H9 (cell line): ENCODE results near the gene PRDM2. TPM values are rescaled to one million over a fixed set of nuclear protein-coding genes. Genes with fewer than 3 reads are reported as not detected.

ENCODE experiments used
- DNase-seq: peaks from one replicate; pipeline ENCODE4 v3.0.0-alpha.2; 2017
- H2AFZ ChIP-seq: one replicate; pipeline ENCODE4 v1.6.1; 2013; ENCODE audit warnings: mild to moderate bottlenecking, low read length, control low read depth, moderate library complexity
- H2AK5ac ChIP-seq: 2 replicates; pipeline ENCODE4 v1.6.1; 2013; ENCODE audit warnings: low read length, control low read depth, mixed read lengths; ENCODE audit not compliant: insufficient read length
- H2BK120ac ChIP-seq: one replicate; pipeline ENCODE4 v1.6.1; 2013; ENCODE audit warnings: low read depth, mild to moderate bottlenecking, low read length, control low read depth, inconsistent platforms; ENCODE audit not compliant: poor library complexity, severe bottlenecking
- H2BK12ac ChIP-seq: 2 replicates; pipeline ENCODE4 v1.6.1; 2013; ENCODE audit warnings: low read length, control low read depth, mixed read lengths, low read depth; ENCODE audit not compliant: insufficient read length
- H2BK15ac ChIP-seq: 2 replicates; pipeline ENCODE4 v1.6.1; 2013; ENCODE audit warnings: low read depth, low read length, control low read depth
- H2BK20ac ChIP-seq: one replicate; pipeline ENCODE4 v1.6.1; 2013; ENCODE audit warnings: low read depth, mild to moderate bottlenecking, low read length, control low read depth, inconsistent platforms; ENCODE audit not compliant: poor library complexity, severe bottlenecking
- H2BK5ac ChIP-seq: 2 replicates; pipeline ENCODE4 v1.6.1; 2013; ENCODE audit warnings: low read length, control low read depth, mixed read lengths; ENCODE audit not compliant: insufficient read length
- H3K14ac ChIP-seq: 2 replicates; pipeline ENCODE4 v1.6.1; 2013; ENCODE audit warnings: low read length, control low read depth; ENCODE audit not compliant: insufficient read depth
- H3K18ac ChIP-seq: 2 replicates; pipeline ENCODE4 v1.6.1; 2013; ENCODE audit warnings: low read depth, mild to moderate bottlenecking, mixed read lengths, low read length, control low read depth; ENCODE audit not compliant: insufficient read length
- H3K23ac ChIP-seq: 2 replicates; pipeline ENCODE4 v1.6.1; 2013; ENCODE audit warnings: low read length, control low read depth, mixed read lengths, low read depth; ENCODE audit not compliant: insufficient read length
- H3K23me2 ChIP-seq: 2 replicates; pipeline ENCODE4 v1.6.1; 2013; ENCODE audit warnings: low read depth, mild to moderate bottlenecking, mixed read lengths, low read length, control low read depth; ENCODE audit not compliant: insufficient read length, poor library complexity, severe bottlenecking
- H3K27ac ChIP-seq: 2 replicates; pipeline ENCODE4 v1.5.1; 2013; ENCODE audit warnings: low read length, control low read depth, mixed read lengths, low read depth; ENCODE audit not compliant: insufficient read length
- H3K27me3 ChIP-seq: 2 replicates; pipeline ENCODE4 v1.6.1; 2013; ENCODE audit warnings: low read length, control low read depth, inconsistent platforms; ENCODE audit not compliant: insufficient read depth
- H3K4ac ChIP-seq: 2 replicates; pipeline ENCODE4 v1.6.1; 2013; ENCODE audit warnings: low read depth, mild to moderate bottlenecking, control low read depth, inconsistent platforms, low read length, moderate library complexity
- H3K4me1 ChIP-seq: 2 replicates; pipeline ENCODE4 v1.6.1; 2013; ENCODE audit warnings: low read length, control low read depth, inconsistent platforms; ENCODE audit not compliant: insufficient read depth
- H3K4me2 ChIP-seq: 2 replicates; pipeline ENCODE4 v1.6.1; 2013; ENCODE audit warnings: low read length, control low read depth, mixed read lengths; ENCODE audit not compliant: insufficient read length, insufficient read depth
- H3K56ac ChIP-seq: 2 replicates; pipeline ENCODE4 v1.6.1; 2013; ENCODE audit warnings: low read depth, mild to moderate bottlenecking, mixed read lengths, low read length, control low read depth; ENCODE audit not compliant: insufficient read length
- H3K79me1 ChIP-seq: 2 replicates; pipeline ENCODE4 v1.6.1; 2013; ENCODE audit warnings: low read depth, mild to moderate bottlenecking, moderate library complexity, low read length, control low read depth, inconsistent platforms; ENCODE audit not compliant: insufficient read depth, poor library complexity, severe bottlenecking
- H3K79me2 ChIP-seq: 2 replicates; pipeline ENCODE4 v1.6.1; 2013; ENCODE audit warnings: low read length, control low read depth, inconsistent platforms; ENCODE audit not compliant: insufficient read depth
- H3K9ac ChIP-seq: 2 replicates; pipeline ENCODE4 v1.6.1; 2013; ENCODE audit warnings: low read length, control low read depth, mixed read lengths; ENCODE audit not compliant: insufficient read length; ENCODE audit errors: extremely low read depth
- H3K9me3 ChIP-seq: one replicate; pipeline ENCODE4 v1.6.1; 2013; ENCODE audit warnings: low read depth, low read length, inconsistent platforms; ENCODE audit not compliant: control insufficient read depth
- H3T11ph ChIP-seq: one replicate; pipeline ENCODE4 v1.6.1; 2013; ENCODE audit warnings: mild to moderate bottlenecking, low read length, control low read depth, inconsistent platforms
- H4K20me1 ChIP-seq: one replicate; pipeline ENCODE4 v1.6.1; 2013; ENCODE audit not compliant: control insufficient read depth, insufficient read length, insufficient read depth
- H4K5ac ChIP-seq: 2 replicates; pipeline ENCODE4 v1.6.1; 2013; ENCODE audit warnings: low read depth, mild to moderate bottlenecking, mixed read lengths, low read length, control low read depth; ENCODE audit not compliant: insufficient read length
- H4K8ac ChIP-seq: replicated peaks from 2 replicates; pipeline ENCODE4 v1.6.1; 2013; ENCODE audit warnings: low read length, control low read depth, mixed read lengths, low read depth; ENCODE audit not compliant: insufficient read length
- H4K91ac ChIP-seq: 2 replicates; pipeline ENCODE4 v1.6.1; 2013; ENCODE audit warnings: low read depth, mild to moderate bottlenecking, moderate library complexity, mixed read lengths, low read length, control low read depth; ENCODE audit not compliant: insufficient read length
- H3K27ac Mint-ChIP-seq, 3 experiments: 2 replicates in 2 of 3; 3 replicates in 1 of 3; pipeline ENCODE4 v1.8.0; 2020 to 2021; ENCODE audit warnings: mixed read lengths in 3 of 3, mild to moderate bottlenecking in 1 of 3, moderate library complexity in 1 of 3
- H3K27me3 Mint-ChIP-seq: 2 replicates; pipeline ENCODE4 v1.8.0; 2021; ENCODE audit warnings: low read depth, mild to moderate bottlenecking, moderate library complexity, mixed read lengths
- H3K36me3 Mint-ChIP-seq, 3 experiments: 2 replicates in 2 of 3; 3 replicates in 1 of 3; pipeline ENCODE4 v1.8.0; 2020 to 2021; ENCODE audit warnings: low read depth in 3 of 3, mixed read lengths in 3 of 3; ENCODE audit not compliant: insufficient read depth in 1 of 3
- H3K4me1 Mint-ChIP-seq, 2 experiments: 2 replicates each; pipeline ENCODE4 v1.8.0; 2020; ENCODE audit warnings: mixed read lengths in 2 of 2
- H3K4me3 Mint-ChIP-seq, 2 experiments: 2 replicates in 1 of 2; 3 replicates in 1 of 2; pipeline ENCODE4 v1.8.0; 2020 to 2021; ENCODE audit warnings: mild to moderate bottlenecking in 2 of 2, mixed read lengths in 2 of 2, moderate library complexity in 1 of 2
- H3K9me3 Mint-ChIP-seq, 2 experiments: 2 replicates in 1 of 2; 3 replicates in 1 of 2; pipeline ENCODE4 v1.8.0; 2020; ENCODE audit warnings: mild to moderate bottlenecking in 2 of 2, mixed read lengths in 2 of 2, moderate library complexity in 1 of 2
- WGBS: extraction: QIAGEN DNeasy Blood & Tissue Kit; methylation state at CpG from one replicate; pipeline ENCODE4 v1.1.7; 2013; ENCODE audit warnings: missing lambda C conversion rate, low lambda C conversion rate, mixed read lengths; ENCODE audit not compliant: insufficient read length; ENCODE audit errors: extremely low coverage; 5-methylcytosine and 5-hydroxymethylcytosine counted together
- total RNA-seq: library from RNA; stranded (reverse); gene quantifications from 2 replicates; pipeline ENCODE4 v1.2.1, GENCODE V29; 2021
- TF ChIP-seq, protein P1 (sequence below): fragments of 200-600 bp; sonication (generic); conservative IDR thresholded peaks from 3 replicates; pipeline ENCODE4 v1.8.0; 2021; ENCODE audit warnings: antibody characterized with exemption, mild to moderate bottlenecking

PRDM2 gene
- total RNA-seq, 1 experiment from 2014 or later, result 24.5 TPM

DNA sequence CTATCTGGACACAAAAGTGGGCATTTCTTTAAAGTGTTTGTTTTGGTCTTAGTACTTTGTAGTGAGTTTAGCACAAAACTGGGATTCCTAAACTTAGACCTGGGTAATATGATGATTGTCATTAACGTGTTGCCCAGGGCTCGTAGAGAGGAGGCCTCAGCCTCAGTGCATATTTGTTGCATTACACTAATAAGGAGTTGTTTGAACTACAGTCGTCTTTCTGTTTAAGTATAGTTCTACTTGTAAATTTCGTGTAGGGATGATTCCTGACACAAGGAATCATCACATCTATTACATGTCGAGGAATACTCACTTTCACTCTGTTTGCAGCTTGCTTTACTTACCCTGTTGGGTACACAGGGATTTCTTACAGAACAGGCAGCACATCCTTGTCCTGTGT is 85.0 kb downstream of the PRDM2 start:
- H3K4me3 Mint-ChIP-seq, result no peak overlapping the region
- Histone ChIP-seq H3K4ac (no peak overlapping the region), H3K23ac (no peak overlapping the region), H2BK12ac (no peak overlapping the region), H3K27ac (no peak overlapping the region), H4K5ac (no peak overlapping the region), H3K4me2 (no peak overlapping the region), H2BK120ac (no peak overlapping the region), H2BK5ac (no peak overlapping the region), H2BK20ac (no peak overlapping the region), H3K79me1 (no peaks in the 10 kb centered on the region), H4K8ac (no peak overlapping the region), H2BK15ac (no peak overlapping the region), H3K9ac (no peak overlapping the region), H3K79me2 (no peaks in the 10 kb centered on the region), H4K91ac (no peak overlapping the region), H3K4me1 (peaks cover 12% of the 10 kb centered on the region), H3K23me2 (no peaks in the 10 kb centered on the region), H2AK5ac (no peak overlapping the region), H3K18ac (no peak overlapping the region), H3K14ac (no peak overlapping the region), H3K27me3 (no peaks in the 10 kb centered on the region), H3K9me3 (no peaks in the 10 kb centered on the region), H2AFZ (no peak overlapping the region), H3K56ac (no peak overlapping the region), H4K20me1 (no peaks in the 10 kb centered on the region), H3T11ph (no peak overlapping the region)
- H3K9me3 Mint-ChIP-seq, result no peaks in the 10 kb centered on the region
- TF ChIP-seq, protein P1, sequence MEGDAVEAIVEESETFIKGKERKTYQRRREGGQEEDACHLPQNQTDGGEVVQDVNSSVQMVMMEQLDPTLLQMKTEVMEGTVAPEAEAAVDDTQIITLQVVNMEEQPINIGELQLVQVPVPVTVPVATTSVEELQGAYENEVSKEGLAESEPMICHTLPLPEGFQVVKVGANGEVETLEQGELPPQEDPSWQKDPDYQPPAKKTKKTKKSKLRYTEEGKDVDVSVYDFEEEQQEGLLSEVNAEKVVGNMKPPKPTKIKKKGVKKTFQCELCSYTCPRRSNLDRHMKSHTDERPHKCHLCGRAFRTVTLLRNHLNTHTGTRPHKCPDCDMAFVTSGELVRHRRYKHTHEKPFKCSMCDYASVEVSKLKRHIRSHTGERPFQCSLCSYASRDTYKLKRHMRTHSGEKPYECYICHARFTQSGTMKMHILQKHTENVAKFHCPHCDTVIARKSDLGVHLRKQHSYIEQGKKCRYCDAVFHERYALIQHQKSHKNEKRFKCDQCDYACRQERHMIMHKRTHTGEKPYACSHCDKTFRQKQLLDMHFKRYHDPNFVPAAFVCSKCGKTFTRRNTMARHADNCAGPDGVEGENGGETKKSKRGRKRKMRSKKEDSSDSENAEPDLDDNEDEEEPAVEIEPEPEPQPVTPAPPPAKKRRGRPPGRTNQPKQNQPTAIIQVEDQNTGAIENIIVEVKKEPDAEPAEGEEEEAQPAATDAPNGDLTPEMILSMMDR, result no peak
- DNase-seq, result no peak
- no CpG with 5 or more reads among the region's 5 CpGs for WGBS
- H3K27me3 Mint-ChIP-seq, result no peaks in the 10 kb centered on the region
- no peak overlapping the region for H3K27ac Mint-ChIP-seq
- peaks cover 0 to 26% (median 21%) of the 10 kb centered on the region in 3 experiments; a peak in 6 of 7 replicates for H3K36me3 Mint-ChIP-seq
- H3K4me1 Mint-ChIP-seq, result peaks cover 18 to 33% of the 10 kb centered on the region in 2 experiments
